Measurements from ENCODE around the gene GPR89B.
"Not testable (repeated sequence)": the region's sequence is repeated elsewhere in the genome, so short reads cannot be mapped to it uniquely, and the experiment has no call there.

GPR89B gene

DNA sequence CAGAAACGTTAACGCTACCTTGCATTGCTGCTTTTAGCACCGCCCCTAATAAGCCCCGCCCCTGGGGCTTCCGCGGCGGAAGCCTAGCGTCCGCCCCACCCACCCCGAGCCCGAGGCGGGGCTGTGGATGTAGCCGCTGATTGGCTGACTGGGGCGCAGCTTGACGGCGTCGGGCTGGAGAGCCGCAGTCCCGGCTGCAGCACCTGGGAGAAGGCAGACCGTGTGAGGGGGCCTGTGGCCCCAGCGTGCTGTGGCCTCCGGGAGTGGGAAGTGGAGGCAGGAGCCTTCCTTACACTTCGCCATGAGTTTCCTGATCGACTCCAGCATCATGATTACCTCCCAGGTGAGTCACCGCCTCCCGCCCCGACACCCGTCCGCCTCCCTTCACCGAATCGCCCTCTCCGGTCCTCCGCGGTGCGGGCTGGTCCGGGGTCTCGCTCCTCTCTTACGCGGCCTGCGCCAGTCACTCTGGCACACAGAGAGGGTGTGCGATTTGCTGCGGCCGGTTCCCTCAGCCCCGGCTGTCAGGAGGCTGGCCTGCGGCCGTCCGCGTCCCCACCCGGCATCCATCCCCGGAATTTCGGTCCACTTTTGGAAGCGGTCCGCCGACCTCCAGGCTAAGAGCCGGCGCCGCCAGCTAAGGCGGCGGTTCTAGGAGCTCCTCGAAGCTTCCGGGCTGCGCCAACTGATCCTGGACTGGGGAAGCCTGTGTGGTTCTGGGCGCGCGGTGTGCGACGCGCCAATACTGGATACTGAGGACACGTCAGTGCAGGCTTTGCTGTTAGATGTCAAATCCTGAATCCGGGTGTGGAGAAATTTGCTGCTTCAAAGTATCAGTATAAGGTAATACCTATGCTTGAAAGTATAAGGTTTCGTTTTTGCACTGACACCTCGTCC, at the start of gene GPR89B:
Gene GPR89B (plus strand): TSS at position 185 of the 897 bp plus-strand sequence. CDS start 117 bp downstream, at position 302.
- peak; percentile 78 for DNase-seq (ENCODE audit: low read depth, low spot score)

DNA sequence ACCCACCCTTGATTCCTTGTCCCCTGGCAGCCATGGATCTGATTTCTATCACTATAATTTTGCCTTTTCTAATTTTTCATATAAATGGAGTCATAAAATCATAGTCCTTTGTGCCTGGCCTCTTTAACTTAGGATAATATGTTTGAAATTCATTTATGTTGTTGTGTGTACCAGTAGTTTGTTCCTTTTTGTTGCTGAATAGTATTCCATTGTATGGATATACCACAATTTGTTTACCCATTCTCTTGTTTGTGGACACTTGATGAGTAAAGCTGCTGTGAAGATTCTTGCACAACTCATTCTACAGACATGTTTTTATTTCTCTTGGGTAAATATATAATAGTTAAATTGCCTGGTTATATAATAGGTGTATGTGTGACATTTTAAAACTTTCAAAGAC, 48.3 kb upstream of the GPR89B start:
- DNase-seq (ENCODE audit: low read depth, low spot score): no peak

DNA sequence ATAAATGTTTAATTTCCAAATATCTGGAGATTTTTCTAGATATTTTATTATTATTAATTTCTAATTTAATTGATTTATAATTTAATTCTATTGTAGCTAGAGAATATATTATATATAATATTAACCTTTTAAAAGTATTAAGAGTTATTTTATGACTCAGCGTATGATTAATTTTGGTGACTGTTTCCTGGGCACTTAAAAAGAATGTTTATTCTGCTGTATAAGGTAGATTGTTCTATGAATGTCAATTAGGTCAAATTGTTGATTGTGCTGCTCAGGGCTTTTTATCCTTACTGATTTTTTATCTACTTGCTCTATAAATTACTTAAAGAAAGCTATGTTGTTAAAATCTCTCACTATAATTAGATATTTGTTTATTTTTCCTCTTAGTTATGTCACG, 45.7 kb upstream of the GPR89B start:
- no peak for DNase-seq (ENCODE audit: low read depth, low spot score)

DNA sequence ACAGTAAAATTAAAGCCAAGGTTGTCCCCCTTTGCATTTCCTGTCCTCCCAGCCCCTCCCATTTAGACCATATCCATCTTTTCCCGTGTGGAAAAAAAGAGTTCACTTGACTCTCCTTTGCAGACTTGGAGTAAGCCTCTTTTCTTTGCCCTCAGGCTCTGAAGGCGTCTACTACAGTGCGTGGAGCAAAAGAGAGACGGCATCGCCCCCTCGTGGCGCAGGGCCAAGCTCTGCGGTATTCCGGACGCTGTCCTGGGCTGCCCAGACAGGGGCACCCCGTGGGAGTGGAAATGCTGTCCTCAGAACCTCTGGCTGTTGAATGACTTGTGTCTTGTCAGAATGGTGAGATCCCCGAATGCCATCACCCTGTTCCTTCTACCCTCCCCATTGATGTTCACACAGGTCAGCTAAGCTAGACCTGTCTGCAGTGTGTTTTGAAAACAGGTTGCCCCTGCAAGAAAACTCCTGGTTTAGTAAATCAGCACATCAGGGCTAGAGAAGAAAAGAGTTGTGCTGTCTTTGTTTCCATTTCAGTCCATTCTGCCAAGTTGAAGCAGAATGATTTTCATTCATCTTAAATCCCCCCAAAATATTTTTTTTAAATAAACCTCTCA, 37.9 kb upstream of the GPR89B start:
- DNase-seq (ENCODE audit: low read depth, low spot score): no peak

DNA sequence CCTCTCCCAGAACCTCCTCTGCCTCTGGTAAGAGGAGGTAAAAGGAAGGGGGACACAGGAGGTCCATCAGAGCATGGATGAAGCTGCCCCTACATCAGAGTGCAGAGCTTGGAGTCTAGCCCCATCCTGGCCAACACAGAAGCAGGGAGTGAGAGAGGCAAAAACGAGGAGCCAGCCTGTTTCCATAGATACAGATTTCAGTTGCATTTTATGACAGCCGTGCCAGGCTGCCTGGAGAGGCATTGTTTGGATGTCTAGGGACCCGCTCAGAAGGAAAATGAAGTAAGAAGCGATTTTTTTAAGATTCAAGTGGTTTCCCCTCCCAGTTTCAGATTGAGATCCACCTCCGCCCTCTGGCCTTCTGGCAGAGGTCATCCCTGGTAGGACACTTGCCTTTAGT, 37.1 kb upstream of the GPR89B start:
- DNase-seq (ENCODE audit: low read depth, low spot score): no peak

DNA sequence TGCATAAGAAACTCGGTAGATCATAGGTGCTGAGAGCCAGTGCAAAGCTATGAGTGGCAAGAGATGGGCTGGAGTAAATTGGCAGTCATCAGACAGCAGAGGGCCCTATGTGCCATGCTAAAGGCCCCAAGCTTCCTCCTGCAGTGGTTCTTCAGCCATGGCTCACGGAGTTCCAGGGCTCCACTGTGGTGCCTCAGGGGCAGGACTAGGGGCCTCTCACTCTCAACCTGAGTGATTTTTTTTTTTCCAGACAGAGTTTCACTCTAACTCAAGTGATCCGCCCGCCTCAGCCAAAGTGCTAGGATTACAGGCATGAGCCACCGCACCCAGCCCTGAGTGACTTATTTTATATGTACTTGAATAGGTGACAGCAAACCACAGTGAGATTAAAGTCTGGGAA, 36.0 kb upstream of the GPR89B start:
- DNase-seq (ENCODE audit: low read depth, low spot score): no peak

DNA sequence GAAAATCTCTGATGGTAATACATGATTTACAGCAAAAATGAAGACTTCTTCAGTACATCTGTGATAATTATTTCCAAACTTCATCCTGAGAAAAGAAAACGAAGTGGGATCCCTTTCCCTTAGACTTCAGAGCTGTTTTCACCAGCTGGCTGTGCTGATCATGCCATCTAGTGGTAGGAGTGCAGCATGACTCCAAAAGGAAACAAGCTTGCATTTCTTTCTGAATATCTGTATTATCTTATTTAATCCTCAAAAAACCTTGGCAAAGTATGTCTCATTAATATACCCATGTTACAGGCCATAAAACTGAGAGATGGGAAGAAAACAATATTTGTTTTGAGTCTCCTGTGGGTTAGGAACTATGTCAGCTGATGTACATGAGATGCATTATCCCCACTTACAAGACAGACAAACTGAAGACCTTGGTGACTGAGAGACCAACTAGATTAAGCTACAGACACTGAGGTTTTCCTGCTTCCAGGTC, 35.4 kb upstream of the GPR89B start:
- no peak for DNase-seq (ENCODE audit: low read depth, low spot score)

DNA sequence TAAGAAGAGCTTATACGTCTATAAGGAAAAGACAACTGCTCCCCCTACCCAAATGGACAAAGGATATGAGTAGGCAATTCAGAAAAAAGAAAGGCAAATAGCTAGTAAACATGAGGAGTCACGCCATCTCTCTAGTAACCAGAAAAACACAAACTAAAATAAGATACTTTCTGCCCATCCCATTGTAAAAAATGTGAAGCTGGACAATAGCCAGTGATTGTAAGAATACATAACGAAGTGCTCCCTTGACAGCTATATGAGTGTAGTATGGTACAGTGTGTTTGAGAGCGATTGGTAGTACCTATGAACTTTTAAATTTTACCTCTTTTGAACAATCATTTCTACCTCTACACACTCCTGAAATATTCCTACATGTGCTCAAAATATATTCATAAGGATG, 33.1 kb upstream of the GPR89B start:
- no peak for DNase-seq (ENCODE audit: low read depth, low spot score)

DNA sequence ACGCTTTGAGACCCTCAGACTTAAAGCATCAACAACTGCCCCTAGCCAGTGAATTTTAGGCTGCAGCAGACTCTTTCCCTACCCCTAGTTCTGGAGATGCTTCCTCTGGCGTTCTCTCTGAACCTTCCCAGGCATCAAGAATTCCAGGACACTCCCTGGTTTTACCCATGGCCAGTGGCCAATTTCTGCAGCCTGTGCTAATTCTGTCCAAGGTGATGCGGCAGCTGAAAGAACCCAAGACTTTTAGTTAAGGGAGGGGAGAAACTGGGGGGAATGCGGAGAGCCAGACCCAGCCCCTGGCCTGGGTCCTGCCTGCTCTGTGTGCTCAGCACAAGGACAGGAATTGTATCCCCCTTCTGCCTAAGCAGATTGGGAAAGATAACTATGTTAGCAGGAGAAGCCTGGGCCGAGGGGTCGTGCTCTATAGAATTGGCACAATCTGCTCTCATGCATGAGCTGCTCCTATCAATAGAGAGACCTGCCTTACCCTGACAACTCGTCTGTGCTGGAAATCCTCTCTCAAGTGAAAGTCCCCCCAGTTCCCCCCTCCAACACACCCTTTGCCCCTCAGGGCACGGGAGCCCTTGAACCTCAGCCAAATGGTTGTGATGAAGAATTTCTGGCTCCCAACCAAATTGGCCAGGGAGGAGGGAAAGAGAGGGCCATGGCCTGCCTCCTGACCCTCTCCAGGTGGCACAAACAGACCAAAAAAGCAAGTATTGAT, 31.0 kb upstream of the GPR89B start:
- DNase-seq (ENCODE audit: low read depth, low spot score): no peak

DNA sequence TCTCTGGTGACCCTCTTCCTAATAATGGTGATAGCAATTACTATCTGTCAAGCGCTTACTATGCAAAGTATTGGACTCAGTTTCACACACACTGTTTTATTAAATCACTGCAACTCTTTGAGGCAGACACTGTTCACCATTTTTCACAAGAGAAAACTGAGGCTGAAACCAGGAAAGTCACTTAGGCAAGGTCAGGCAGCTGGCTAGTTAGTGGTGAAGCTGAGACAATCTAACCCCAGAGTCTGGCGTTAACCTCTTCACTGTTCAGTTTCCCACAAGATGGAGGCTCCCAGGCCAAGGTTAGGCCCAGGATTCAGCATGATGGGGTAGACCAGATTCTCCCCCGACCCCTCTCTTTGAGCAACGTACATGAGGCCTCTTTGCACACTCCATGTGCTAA, 30.4 kb upstream of the GPR89B start:
- no peak for DNase-seq (ENCODE audit: low read depth, low spot score)

DNA sequence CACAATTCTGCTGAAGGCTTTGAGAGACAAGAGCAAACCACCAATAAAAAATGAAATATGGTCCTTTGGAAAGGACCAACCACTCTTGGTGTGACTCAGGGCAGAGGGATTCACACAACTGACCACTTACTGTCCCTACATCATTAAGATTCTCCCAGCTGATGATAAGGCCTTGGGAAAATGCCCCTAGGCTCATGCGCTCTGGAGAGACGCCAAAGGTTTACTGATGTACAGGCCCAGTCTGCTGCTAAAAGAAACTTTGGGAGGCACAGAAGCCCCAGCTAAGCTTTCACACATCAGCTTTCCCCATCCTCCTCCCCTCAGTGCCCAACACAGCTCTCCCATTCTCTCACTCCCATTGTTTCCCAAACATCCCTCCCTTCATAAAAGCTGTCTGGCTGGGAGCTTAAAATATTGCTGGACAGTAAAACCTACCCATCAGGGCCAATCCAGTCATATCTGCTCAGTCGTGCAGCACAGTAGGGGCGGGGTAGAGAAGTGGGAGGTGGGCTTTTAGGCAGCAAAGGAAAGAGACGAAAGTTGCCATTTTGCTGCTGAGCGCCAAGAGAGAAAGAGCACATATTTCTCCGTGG, 25.9 kb upstream of the GPR89B start, which contains the start of gene GJA8:
Gene GJA8 (plus strand): TSS at position 543 of the 593 bp plus-strand sequence. CDS start 5,161 bp downstream, outside the sequence.
- DNase-seq (ENCODE audit: low read depth, low spot score): no peak

DNA sequence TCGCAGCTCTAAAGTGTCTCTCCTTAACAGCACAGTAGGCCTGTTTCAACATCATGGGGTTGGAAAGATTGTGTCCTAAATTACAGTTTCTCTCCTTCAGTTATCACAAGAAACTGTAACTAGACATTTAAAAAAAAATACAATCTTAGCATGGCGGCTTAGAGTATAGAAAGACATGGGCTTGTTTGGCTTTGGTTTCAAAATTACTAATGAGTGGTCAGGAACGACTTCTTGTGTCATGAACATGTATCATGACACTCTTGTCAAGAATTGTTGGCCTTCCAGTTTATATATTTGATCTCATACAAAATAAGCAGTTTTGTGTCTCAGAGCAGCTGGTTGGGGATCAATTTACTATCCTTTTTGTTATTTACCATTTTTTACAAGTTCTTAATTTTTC, 23.5 kb upstream of the GPR89B start:
- no peak for DNase-seq (ENCODE audit: low read depth, low spot score)

DNA sequence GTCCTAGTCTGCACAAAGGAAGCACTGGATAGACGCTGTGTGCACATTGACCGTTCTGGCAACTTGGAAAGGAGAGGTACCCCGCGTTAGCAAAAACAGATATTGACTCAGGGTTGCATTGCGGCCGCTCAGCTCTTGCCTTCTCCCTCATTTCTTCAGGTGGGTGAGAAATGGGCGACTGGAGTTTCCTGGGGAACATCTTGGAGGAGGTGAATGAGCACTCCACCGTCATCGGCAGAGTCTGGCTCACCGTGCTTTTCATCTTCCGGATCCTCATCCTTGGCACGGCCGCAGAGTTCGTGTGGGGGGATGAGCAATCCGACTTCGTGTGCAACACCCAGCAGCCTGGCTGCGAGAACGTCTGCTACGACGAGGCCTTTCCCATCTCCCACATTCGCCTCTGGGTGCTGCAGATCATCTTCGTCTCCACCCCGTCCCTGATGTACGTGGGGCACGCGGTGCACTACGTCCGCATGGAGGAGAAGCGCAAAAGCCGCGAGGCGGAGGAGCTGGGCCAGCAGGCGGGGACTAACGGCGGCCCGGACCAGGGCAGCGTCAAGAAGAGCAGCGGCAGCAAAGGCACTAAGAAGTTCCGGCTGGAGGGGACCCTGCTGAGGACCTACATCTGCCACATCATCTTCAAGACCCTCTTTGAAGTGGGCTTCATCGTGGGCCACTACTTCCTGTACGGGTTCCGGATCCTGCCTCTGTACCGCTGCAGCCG, 20.3 kb upstream of the GPR89B start:
- DNase-seq (ENCODE audit: low read depth, low spot score): no peak

DNA sequence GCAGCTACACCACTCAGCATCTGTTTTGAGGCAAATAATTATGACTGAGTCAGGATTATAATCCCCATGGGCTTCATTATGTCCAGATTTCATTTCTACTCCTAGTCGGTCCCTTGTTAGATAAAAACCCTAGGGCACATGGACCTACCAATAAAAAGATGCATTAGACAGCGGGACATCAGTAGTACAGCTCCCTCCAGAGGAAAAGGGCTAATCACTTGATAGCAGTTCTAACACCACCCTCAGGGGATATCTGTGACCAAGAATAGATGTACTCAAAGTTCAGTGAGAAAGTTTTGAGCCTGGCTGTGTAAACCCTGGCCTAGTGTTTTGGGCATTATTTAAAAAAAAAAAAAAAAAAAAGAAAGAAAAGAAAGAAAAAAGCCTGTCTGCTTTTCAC, 15.7 kb upstream of the GPR89B start:
- no peak for DNase-seq (ENCODE audit: low read depth, low spot score)

DNA sequence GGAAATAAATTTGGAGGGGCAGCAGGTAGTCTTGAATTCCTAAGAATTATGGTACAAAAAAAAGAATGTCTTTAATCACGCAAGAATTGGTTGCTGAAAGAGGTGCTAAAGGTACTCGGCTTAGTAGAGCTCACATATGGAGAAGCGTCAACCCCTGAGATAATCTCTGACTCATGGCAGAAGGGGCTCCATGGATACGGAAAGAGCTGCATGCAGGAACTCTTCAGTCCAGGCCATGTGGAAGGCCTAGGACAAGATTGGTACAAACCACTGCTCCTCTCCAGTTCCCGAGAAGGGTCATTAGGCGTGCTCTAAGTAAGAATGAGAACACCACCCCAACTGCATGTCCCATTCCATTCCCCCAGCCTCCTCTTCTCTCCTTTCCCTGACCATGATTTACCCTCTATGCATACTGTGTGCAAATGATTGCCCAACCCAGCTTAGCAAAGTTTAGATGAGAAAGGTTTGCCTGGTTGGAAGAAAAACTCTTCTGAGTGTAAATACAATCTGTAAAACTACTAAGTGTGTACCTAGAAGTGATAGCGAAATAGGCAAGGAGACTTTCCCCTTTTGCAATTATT, 14.8 kb upstream of the GPR89B start:
- DNase-seq (ENCODE audit: low read depth, low spot score): no peak

DNA sequence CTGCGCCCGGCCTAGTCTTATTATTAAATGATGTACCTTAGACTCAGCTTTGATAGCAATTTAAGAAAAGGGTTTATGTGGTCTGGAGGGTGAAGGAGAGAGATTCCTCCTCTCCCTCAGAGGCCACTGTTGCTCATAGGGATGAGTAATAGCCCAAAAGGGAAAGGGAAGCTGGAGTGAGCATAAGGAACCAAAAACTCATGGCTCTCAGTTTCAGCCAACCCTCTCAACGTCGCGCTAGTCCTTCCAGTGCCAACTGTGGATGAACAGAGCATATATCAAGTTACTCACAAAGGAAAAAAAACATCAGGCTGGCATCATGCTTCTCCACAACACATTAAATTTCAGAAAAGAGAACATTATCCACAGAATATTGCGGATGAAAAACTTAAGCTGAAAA, 8.3 kb upstream of the GPR89B start:
- DNase-seq (ENCODE audit: low read depth, low spot score): no peak

DNA sequence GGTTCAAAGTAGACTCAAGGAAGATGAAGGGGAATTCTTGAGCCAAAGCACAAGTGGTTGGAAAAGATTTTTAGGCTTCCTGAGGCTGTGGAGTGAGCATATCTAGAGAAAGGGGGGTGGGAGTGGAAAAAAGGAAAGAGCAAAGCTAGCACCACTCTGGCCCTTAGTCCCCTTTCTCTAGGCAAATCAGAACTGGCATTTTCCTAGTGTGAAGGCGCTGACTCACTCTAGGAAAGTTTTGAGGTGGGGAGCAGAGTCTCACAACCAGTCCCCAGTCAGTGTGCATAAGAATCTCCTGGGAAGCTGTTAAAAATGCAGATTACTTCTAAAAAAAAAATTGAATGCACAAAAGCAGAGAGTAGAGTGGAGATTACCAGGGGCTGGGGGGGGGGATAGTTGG, 3.4 kb upstream of the GPR89B start:
- DNase-seq (ENCODE audit: low read depth, low spot score): no peak

DNA sequence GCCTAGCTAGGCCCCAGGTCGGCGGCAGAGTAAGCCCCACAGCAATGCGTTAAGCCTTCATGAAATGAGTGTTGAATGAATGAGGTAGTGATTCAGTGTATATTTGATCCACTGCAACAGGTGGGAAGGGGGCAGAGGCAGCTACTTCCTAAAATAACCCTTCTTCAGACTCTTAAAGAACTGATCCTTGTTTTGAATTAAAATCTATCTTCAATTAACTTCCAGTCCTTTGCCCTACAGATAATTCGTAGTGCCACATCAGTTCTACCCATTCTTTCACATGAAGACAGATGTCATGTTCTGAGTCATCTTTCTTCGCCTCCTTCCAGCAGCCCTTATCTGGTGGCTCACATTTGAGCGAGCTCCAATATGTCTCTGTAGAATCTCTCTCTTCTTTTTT, 1.0 kb upstream of the GPR89B start:
- not testable (repeated sequence) for DNase-seq (ENCODE audit: low read depth, low spot score)

DNA sequence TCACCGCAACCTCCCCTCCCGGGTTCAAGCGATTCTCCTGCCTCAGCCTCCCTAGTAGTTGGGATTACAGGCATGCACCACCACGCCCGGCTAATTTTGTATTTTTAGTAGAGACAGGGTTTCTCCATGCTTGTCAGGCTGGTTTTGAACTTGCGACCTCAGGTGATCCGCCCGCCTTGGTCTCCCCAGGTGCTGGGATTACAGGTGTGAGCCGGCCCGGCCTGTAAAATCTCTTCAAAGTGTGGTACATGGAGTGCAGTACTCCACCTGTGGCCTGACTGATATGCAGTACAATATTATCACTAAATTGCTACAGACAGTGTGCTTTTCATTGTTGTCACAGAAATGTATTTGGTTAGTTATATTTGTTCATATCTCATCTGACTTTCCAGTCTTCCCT, 531 bp upstream of the GPR89B start:
- not testable (repeated sequence) for DNase-seq (ENCODE audit: low read depth, low spot score)

DNA sequence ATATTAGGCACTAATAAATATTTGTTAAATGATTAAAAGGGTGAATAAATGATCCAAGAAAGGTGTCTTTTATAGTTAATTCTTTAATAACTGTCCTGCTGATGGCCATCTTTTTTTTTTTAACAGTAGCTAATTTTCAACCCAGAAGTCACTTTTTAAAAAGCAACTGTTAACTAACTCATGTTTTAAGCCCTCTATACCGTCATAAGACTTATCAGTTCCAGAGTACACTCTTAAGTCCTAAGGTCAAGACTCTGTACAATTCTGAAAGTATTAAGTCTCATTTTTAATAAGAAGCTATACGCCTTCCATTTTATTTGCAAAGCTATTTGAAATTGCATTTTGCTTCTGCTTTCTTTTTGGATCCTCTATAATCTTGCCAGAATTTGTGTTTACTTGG, 2.9 kb downstream of the GPR89B start:
- DNase-seq (ENCODE audit: low read depth, low spot score): not testable (repeated sequence)

DNA sequence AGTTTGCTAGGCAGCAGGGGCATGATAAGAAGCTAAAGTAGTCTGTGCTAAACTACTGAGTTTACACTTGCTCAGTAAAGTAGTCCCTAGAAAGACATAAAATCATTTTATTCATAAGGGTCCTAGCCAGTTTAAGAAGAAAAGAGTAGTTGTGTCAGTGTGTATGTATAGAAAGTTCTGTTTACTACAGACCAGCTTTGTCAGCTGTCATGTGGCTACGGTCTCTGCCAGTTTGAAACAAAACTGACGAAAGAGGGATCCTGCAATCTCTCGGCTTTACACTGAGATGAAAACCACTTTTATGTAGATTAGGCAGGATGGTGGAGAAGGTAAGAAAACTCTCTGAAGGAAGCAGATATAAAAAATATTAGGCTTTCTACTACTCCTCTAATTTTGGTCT, 7.1 kb downstream of the GPR89B start:
- DNase-seq (ENCODE audit: low read depth, low spot score): not testable (repeated sequence)

All from activated naive CD8-positive, alpha-beta T cell treated with anti-CD3 and anti-CD28 coated beads, Interleukin-2, amount 50 U/mL, for 16 hours (primary cell).